ENCODE measurements around the gene SEL1L3. TPM values are rescaled to one million over a fixed set of nuclear protein-coding genes. Genes with fewer than 3 reads are reported as not detected.

SEL1L3 gene
- total RNA-seq, 2 experiments from 2014 or later = 180 to 313 TPM

- H3K27ac ChIP-seq (ENCODE audit: low read depth, low read length, poor library complexity, severe bottlenecking) = no peak overlapping the region
- BruUV-seq (replicated peaks) = no TSS peak
- peaks cover 65% of the 10 kb centered on the region for H4K20me1 ChIP-seq (ENCODE audit: insufficient read depth, low read length)
Observed at GRCh38 chr4:25838526-25838925, 24.3 kb downstream of the SEL1L3 start.

GRCh38 chr4:25837107-25837506, 25.7 kb downstream of the SEL1L3 start:
- Histone ChIP-seq H3K4me3 (ENCODE audit: low read depth, low read length, poor library complexity, severe bottlenecking) (no peak overlapping the region), H3K9me2 (ENCODE audit: insufficient read depth, low read length) (no peaks in the 10 kb centered on the region), H3K27ac (ENCODE audit: low read depth, low read length, poor library complexity, severe bottlenecking) (no peak overlapping the region), H3K79me2 (ENCODE audit: insufficient read depth, low read depth, low read length) (peaks cover 100% of the 10 kb centered on the region), H3K4me2 (ENCODE audit: low read length) (no peak overlapping the region), H3K9me3 (ENCODE audit: low read length) (no peaks in the 10 kb centered on the region), H3K36me3 (ENCODE audit: insufficient read depth, low read length) (peaks cover 100% of the 10 kb centered on the region), H4K20me1 (ENCODE audit: insufficient read depth, low read length) (peaks cover 60% of the 10 kb centered on the region), H3K4me1 (ENCODE audit: insufficient read depth, low read length, poor library complexity, severe bottlenecking) (peaks cover 2% of the 10 kb centered on the region), H2AFZ (ENCODE audit: low read length) (no peak overlapping the region)
- ChIA-PET CTCF (ENCODE audit: unreplicated experiment) (no interaction called here), POLR2A (interaction anchor here (0.6 to 1.8 kb wide), 5 partner anchors 9 to 41 kb away, joined by 3 to 6 read pairs (median 4); no protein-coding TSS in a partner anchor)
- no peak for DNase-seq (ENCODE audit: low spot score)
- TF ChIP-seq CTCF (conservative IDR thresholded peaks at IDR 0.05; ENCODE audit: low read length) (no peak), EZH2phosphoT487 (IDR thresholded peaks at IDR 0.05; ENCODE audit: borderline replicate concordance, low read depth, low read length) (no peak)
- intact Hi-C loops (cut with micrococcal nuclease; ENCODE audit: unreplicated experiment) = no loop called here
- BruUV-seq (replicated peaks) = no TSS peak

More at GRCh38 chr4:25838526-25838925, 24.3 kb downstream of the SEL1L3 start:
- no peak for TF ChIP-seq EZH2phosphoT487 (IDR thresholded peaks at IDR 0.05; ENCODE audit: borderline replicate concordance, low read depth, low read length)
- no peak for TF ChIP-seq CTCF (conservative IDR thresholded peaks at IDR 0.05; ENCODE audit: low read length)
- H3K36me3 ChIP-seq (ENCODE audit: insufficient read depth, low read length) = peaks cover 100% of the 10 kb centered on the region
- no peaks in the 10 kb centered on the region for H3K9me2 ChIP-seq (ENCODE audit: insufficient read depth, low read length)
- POLR2A ChIA-PET = interaction anchor here (1.1 to 1.8 kb wide), 2 partner anchors 16 to 40 kb away, joined by 4 to 6 read pairs; no protein-coding TSS in a partner anchor
- H3K79me2 ChIP-seq (ENCODE audit: insufficient read depth, low read depth, low read length) = peaks cover 100% of the 10 kb centered on the region
- no peak overlapping the region for H3K4me2 ChIP-seq (ENCODE audit: low read length)
- no peak overlapping the region for H2AFZ ChIP-seq (ENCODE audit: low read length)
- no peak for DNase-seq (ENCODE audit: low spot score)
- no peaks in the 10 kb centered on the region for H3K9me3 ChIP-seq (ENCODE audit: low read length)
- intact Hi-C loops (cut with micrococcal nuclease; ENCODE audit: unreplicated experiment) = no loop called here
- no peak overlapping the region for H3K4me3 ChIP-seq (ENCODE audit: low read depth, low read length, poor library complexity, severe bottlenecking)
- H3K4me1 ChIP-seq (ENCODE audit: insufficient read depth, low read length, poor library complexity, severe bottlenecking) = peaks cover 16% of the 10 kb centered on the region
- CTCF ChIA-PET (ENCODE audit: unreplicated experiment) = no interaction called here

GRCh38 chr4:25835384-25835783, 27.4 kb downstream of the SEL1L3 start:
- Histone ChIP-seq H3K27ac (ENCODE audit: low read depth, low read length, poor library complexity, severe bottlenecking) (no peak overlapping the region), H3K9me2 (ENCODE audit: insufficient read depth, low read length) (no peaks in the 10 kb centered on the region), H3K4me2 (ENCODE audit: low read length) (no peak overlapping the region), H2AFZ (ENCODE audit: low read length) (no peak overlapping the region), H3K79me2 (ENCODE audit: insufficient read depth, low read depth, low read length) (peaks cover 96% of the 10 kb centered on the region), H3K4me3 (ENCODE audit: low read depth, low read length, poor library complexity, severe bottlenecking) (no peak overlapping the region), H4K20me1 (ENCODE audit: insufficient read depth, low read length) (peaks cover 46% of the 10 kb centered on the region), H3K4me1 (ENCODE audit: insufficient read depth, low read length, poor library complexity, severe bottlenecking) (no peaks in the 10 kb centered on the region), H3K36me3 (ENCODE audit: insufficient read depth, low read length) (peaks cover 98% of the 10 kb centered on the region), H3K9me3 (ENCODE audit: low read length) (no peaks in the 10 kb centered on the region)
- POLR2A ChIA-PET = interaction anchor here (0.6 kb wide), 2 partner anchors 83 to 515 kb away, joined by 3 read pairs; no protein-coding TSS in a partner anchor
- no TSS peak for BruUV-seq (replicated peaks)
- CTCF ChIA-PET (ENCODE audit: unreplicated experiment) = no interaction called here
- DNase-seq (ENCODE audit: low spot score) = no peak
- no peak for TF ChIP-seq EZH2phosphoT487 (IDR thresholded peaks at IDR 0.05; ENCODE audit: borderline replicate concordance, low read depth, low read length)
- no peak for TF ChIP-seq CTCF (conservative IDR thresholded peaks at IDR 0.05; ENCODE audit: low read length)
- intact Hi-C loops (cut with micrococcal nuclease; ENCODE audit: unreplicated experiment) = no loop called here

All from OCI-LY7 (cell line).